Fibroblast of lung (primary cell): ENCODE results near the gene KL. TPM values are rescaled to one million over a fixed set of nuclear protein-coding genes. Genes with fewer than 3 reads are reported as not detected.

ENCODE experiments used
- DNase-seq, 2 donors: peaks; one replicate each; pipeline versions ENCODE4 v3.0.0 to v3.0.0-alpha.2; 2010; ENCODE audit warnings: low read depth in 2 of 2
- H2AFZ ChIP-seq: 2 replicates; pipeline ENCODE4 v1.5.1; 2012; ENCODE audit warnings: low read length, control low read depth, inconsistent platforms
- H3K27ac ChIP-seq: 2 replicates; pipeline ENCODE4 v1.5.1; 2011; ENCODE audit warnings: low read length, control low read depth; ENCODE audit not compliant: insufficient read depth
- H3K27me3 ChIP-seq: 2 replicates; pipeline ENCODE4 v1.5.1; 2011; ENCODE audit warnings: mild to moderate bottlenecking, low read length; ENCODE audit not compliant: control insufficient read depth, insufficient read depth
- H3K36me3 ChIP-seq: 2 replicates; pipeline ENCODE4 v1.5.1; 2011; ENCODE audit warnings: low read length; ENCODE audit not compliant: control insufficient read depth, insufficient read depth
- H3K4me1 ChIP-seq: 2 replicates; pipeline ENCODE4 v1.5.1; 2011; ENCODE audit warnings: low read length; ENCODE audit not compliant: control insufficient read depth, insufficient read depth; ENCODE audit errors: extremely low read depth
- H3K4me2 ChIP-seq: 2 replicates; pipeline ENCODE4 v1.5.1; 2011; ENCODE audit warnings: low read length, control low read depth; ENCODE audit not compliant: insufficient read depth; ENCODE audit errors: extremely low read depth
- H3K4me3 ChIP-seq, 4 experiments: fragments of 200-600 bp in 1 of 4; sonication (generic) in 1 of 4; replicated peaks in 1 of 4; 2 replicates each; pipeline ENCODE4 v1.5.1; 2011 to 2016; ENCODE audit warnings: low read length in 4 of 4, low read depth in 3 of 4, mild to moderate bottlenecking in 3 of 4, control low read depth in 2 of 4, inconsistent platforms in 1 of 4, mixed read lengths in 1 of 4; ENCODE audit not compliant: insufficient read depth in 1 of 4; ENCODE audit errors: control extremely low read depth in 1 of 4
- H3K79me2 ChIP-seq: 2 replicates; pipeline ENCODE4 v1.5.1; 2012; ENCODE audit warnings: mild to moderate bottlenecking, low read length, inconsistent platforms; ENCODE audit not compliant: control insufficient read depth, insufficient read depth
- H3K9ac ChIP-seq: 2 replicates; pipeline ENCODE4 v1.5.1; 2011; ENCODE audit warnings: mild to moderate bottlenecking, low read length, control low read depth; ENCODE audit not compliant: insufficient read depth
- H3K9me3 ChIP-seq: 2 replicates; pipeline ENCODE4 v1.5.1; 2012; ENCODE audit warnings: low read depth, low read length; ENCODE audit not compliant: control insufficient read depth, insufficient read depth
- H4K20me1 ChIP-seq: 2 replicates; pipeline ENCODE4 v1.5.1; 2011; ENCODE audit warnings: low read length; ENCODE audit not compliant: control insufficient read depth, insufficient read depth; ENCODE audit errors: extremely low read depth
- EZH2 ChIP-seq: IDR thresholded peaks from 2 replicates; pipeline ENCODE4 v1.5.1; 2012; ENCODE audit warnings: low read length, control low read depth, mild to moderate bottlenecking; ENCODE audit errors: missing control alignments
- polyA plus RNA-seq, 2 donors: library from polyadenylated mRNA; depleted of rRNA in 1 of 2; stranded (reverse) in 1 of 2; unstranded in 1 of 2; fragments of >200 nt; gene quantifications; 2 replicates each; pipeline ENCODE4 v1.2.1, GENCODE V29; 2011 to 2012; ENCODE audit warnings: missing spikeins in 1 of 2
- total RNA-seq: library from RNA; depleted of rRNA; stranded (reverse); fragments of >200 nt; gene quantifications from 2 replicates; pipeline ENCODE4 v1.2.1, GENCODE V29; 2014
- TF ChIP-seq, protein P1 (sequence below), 2 donors: IDR thresholded peaks in 1 of 2; conservative IDR thresholded peaks in 1 of 2; 1 replicate in 1 of 2; 2 replicates in 1 of 2; pipeline ENCODE4 v1.5.1; 2011 to 2012; ENCODE audit warnings: low read length in 2 of 2, control low read depth in 1 of 2, inconsistent platforms in 1 of 2, low read depth in 1 of 2, mild to moderate bottlenecking in 1 of 2

Gene KL
- total and polyA plus RNA-seq, 2 donors (not counting 1 experiment from before 2014, with no cell fraction given): 0.17 TPM; not detected in 1

DNA sequence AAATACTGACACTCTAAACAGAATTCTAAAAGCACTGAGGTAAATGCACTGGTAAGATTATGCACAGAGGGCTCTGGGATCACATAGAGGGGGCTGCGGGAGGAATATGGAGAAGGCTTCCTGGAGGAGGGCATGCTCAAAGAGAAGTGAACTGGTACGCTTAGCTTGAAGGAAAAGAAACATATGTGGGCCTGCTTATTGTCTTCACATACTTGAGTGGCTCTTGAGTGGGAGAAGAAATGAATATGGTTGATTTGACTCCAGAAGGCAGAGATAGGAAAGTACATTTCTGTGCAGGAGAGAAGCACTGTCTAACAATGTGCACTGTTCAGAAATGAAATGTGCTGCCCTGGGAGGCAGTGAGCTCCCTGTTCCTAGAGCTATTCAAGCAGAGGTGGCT lies 91.1 kb downstream of the KL start:
- H2AFZ ChIP-seq: no peak overlapping the region
- H3K9ac ChIP-seq: no peak overlapping the region
- no peaks in the 10 kb centered on the region for H3K27me3 ChIP-seq
- peak overlapping the region; percentile 16 for H3K27ac ChIP-seq
- H3K9me3 ChIP-seq: no peaks in the 10 kb centered on the region
- H3K36me3 ChIP-seq: peaks cover 19% of the 10 kb centered on the region
- H3K79me2 ChIP-seq: peaks cover 1% of the 10 kb centered on the region
- no peak overlapping the region for H3K4me3 ChIP-seq
- peaks cover 38% of the 10 kb centered on the region for H3K4me1 ChIP-seq
- no peak overlapping the region for H3K4me2 ChIP-seq
- no peaks in the 10 kb centered on the region for H4K20me1 ChIP-seq
- no peak for DNase-seq
- TF ChIP-seq EZH2: no peak

DNA sequence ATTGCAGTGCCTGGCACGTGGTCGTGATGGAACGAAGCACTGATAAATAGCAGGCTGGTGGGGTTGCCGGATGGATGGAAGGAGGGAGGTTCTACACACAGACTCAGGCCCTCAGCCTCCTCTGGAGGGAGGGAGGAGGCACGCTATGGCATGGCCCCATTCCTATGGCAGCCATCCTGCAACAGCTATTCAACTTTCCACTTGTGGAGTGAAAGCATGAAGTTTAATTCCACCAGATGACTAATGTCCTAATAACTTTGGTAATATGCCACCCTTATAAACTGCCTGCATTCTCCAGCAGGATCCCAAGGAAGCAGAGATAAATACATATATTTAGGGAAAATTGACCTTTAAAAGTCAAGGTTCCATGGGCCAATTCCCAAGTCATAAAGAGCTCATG lies 92.4 kb downstream of the KL start:
- no peak overlapping the region for H3K9ac ChIP-seq
- peaks cover 47% of the 10 kb centered on the region for H3K4me1 ChIP-seq
- H3K4me2 ChIP-seq: peak overlapping the region; percentile 7
- DNase-seq: peak; percentile 69 to 81
- H2AFZ ChIP-seq: no peak overlapping the region
- peaks cover 1% of the 10 kb centered on the region for H3K79me2 ChIP-seq
- H3K27me3 ChIP-seq: no peaks in the 10 kb centered on the region
- no peaks in the 10 kb centered on the region for H4K20me1 ChIP-seq
- H3K4me3 ChIP-seq: no peak overlapping the region
- peak overlapping the region; percentile 55 for H3K27ac ChIP-seq
- H3K36me3 ChIP-seq: peaks cover 25% of the 10 kb centered on the region
- TF ChIP-seq EZH2: no peak
- TF ChIP-seq, protein P1, sequence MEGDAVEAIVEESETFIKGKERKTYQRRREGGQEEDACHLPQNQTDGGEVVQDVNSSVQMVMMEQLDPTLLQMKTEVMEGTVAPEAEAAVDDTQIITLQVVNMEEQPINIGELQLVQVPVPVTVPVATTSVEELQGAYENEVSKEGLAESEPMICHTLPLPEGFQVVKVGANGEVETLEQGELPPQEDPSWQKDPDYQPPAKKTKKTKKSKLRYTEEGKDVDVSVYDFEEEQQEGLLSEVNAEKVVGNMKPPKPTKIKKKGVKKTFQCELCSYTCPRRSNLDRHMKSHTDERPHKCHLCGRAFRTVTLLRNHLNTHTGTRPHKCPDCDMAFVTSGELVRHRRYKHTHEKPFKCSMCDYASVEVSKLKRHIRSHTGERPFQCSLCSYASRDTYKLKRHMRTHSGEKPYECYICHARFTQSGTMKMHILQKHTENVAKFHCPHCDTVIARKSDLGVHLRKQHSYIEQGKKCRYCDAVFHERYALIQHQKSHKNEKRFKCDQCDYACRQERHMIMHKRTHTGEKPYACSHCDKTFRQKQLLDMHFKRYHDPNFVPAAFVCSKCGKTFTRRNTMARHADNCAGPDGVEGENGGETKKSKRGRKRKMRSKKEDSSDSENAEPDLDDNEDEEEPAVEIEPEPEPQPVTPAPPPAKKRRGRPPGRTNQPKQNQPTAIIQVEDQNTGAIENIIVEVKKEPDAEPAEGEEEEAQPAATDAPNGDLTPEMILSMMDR (conservative IDR thresholded peaks at IDR 0.05 in 1 of 2, IDR thresholded peaks at IDR 0.05 in 1 of 2; ENCODE audit: low read depth in 1 of 2, low read length in 2 of 2): no peak
- no peaks in the 10 kb centered on the region for H3K9me3 ChIP-seq

DNA sequence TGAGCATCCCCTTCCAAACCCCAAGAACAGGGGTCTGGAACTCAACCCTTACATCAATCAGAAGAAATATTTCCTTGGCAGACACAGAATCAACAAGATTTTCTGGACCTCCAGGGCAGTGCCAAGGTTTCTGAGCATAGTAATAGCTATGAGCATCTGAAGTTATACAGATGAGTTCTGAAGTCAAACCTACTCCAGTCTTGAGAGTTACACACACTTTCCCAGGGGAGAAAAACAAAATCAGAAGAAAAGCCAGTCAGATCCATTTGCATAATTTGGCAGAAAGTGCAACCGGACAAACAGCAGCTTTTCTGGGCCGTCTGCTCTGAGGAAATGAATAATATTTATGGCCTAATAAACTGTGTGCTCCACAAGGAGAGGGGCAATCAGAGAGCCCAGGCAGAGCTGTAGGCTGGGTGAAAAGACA lies 93.1 kb downstream of the KL start:
- peaks cover 1% of the 10 kb centered on the region for H3K79me2 ChIP-seq
- no peak overlapping the region for H3K9ac ChIP-seq
- no peaks in the 10 kb centered on the region for H3K27me3 ChIP-seq
- H3K36me3 ChIP-seq: peaks cover 26% of the 10 kb centered on the region
- peak overlapping the region; percentile 8 for H3K4me2 ChIP-seq
- DNase-seq: peak in 1 of 2 donors; percentile 64
- H2AFZ ChIP-seq: no peak overlapping the region
- TF ChIP-seq, protein P1 (conservative IDR thresholded peaks at IDR 0.05 in 1 of 2, IDR thresholded peaks at IDR 0.05 in 1 of 2; ENCODE audit: low read depth in 1 of 2, low read length in 2 of 2): no peak
- TF ChIP-seq EZH2: no peak
- H3K4me1 ChIP-seq: peaks cover 47% of the 10 kb centered on the region
- no peaks in the 10 kb centered on the region for H4K20me1 ChIP-seq
- H3K9me3 ChIP-seq: no peaks in the 10 kb centered on the region
- peak overlapping the region; percentile 55 for H3K27ac ChIP-seq
- H3K4me3 ChIP-seq: no peak overlapping the region
